ENCODE data around the gene GPR65.

Gene GPR65

DNA sequence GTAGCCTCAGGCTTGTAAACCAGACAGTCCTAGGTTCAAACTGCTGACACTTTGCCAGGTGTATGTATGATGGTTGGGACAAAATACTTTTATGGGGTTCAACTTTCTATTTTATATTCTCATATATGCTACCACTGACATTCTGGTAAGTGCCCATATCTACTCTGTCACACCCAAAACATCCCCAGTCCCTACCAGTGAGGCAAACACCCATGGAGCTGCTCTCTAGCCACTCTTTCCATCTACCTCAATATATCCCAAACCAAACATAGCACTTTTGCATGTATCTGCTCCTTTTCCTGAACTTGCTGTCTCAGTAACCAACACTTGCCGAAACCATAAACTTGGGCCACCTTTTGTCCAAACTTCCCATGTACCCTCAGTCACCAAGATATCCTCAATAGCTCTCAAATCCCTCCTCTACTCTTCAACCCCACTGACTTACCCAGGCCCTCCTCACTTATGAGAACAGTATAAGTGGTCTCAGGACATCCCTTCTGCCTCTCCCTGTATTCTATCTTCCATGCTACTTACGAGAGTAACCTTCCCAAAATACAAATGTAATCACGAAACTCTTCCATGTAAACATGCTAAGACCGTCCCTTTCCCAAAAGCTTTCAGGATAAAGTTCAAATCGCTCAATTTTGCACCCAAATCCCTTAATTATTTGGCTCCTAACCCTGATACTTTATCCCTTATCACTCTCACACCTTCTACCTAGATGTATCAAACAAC lies 15.5 kb upstream of the GPR65 start:
- no peak for DNase-seq
- Histone ChIP-seq H3K4me1 (ENCODE audit: low read length) (peaks cover 4% of the 10 kb centered on the region; the same call in 1 of the 2 replicates), H3K27me3 (replicated peaks; ENCODE audit: insufficient read depth, low read length) (no peaks in the 10 kb centered on the region), H4K20me1 (ENCODE audit: insufficient read depth, low read length) (no peaks in the 10 kb centered on the region), H2AFZ (ENCODE audit: low read length) (no peak overlapping the region), H3K36me3 (replicated peaks; ENCODE audit: insufficient read depth, low read length) (no peaks in the 10 kb centered on the region), H3K9me2 (replicated peaks; ENCODE audit: insufficient read depth, low read length) (no peaks in the 10 kb centered on the region), H3K9me3 (replicated peaks; ENCODE audit: insufficient read depth, low read length) (no peaks in the 10 kb centered on the region), H3K27ac (ENCODE audit: low read length) (no peak overlapping the region), H3K9ac (ENCODE audit: low read length) (no peak overlapping the region), H3K79me2 (ENCODE audit: low read length) (no peaks in the 10 kb centered on the region), H3F3A (ENCODE audit: insufficient read depth, low read length) (no peaks in the 10 kb centered on the region), H3K4me3 (ENCODE audit: low read length) (no peak overlapping the region), H3K4me2 (ENCODE audit: low read depth, low read length) (no peak overlapping the region)
- TF ChIP-seq EZH2phosphoT487 (IDR thresholded peaks at IDR 0.05; ENCODE audit: low read length) = no peak
- no peak for TF ChIP-seq EZH2 (optimal IDR thresholded peaks at IDR 0.05; ENCODE audit: low read depth, low read length)
- TF ChIP-seq, protein P1, sequence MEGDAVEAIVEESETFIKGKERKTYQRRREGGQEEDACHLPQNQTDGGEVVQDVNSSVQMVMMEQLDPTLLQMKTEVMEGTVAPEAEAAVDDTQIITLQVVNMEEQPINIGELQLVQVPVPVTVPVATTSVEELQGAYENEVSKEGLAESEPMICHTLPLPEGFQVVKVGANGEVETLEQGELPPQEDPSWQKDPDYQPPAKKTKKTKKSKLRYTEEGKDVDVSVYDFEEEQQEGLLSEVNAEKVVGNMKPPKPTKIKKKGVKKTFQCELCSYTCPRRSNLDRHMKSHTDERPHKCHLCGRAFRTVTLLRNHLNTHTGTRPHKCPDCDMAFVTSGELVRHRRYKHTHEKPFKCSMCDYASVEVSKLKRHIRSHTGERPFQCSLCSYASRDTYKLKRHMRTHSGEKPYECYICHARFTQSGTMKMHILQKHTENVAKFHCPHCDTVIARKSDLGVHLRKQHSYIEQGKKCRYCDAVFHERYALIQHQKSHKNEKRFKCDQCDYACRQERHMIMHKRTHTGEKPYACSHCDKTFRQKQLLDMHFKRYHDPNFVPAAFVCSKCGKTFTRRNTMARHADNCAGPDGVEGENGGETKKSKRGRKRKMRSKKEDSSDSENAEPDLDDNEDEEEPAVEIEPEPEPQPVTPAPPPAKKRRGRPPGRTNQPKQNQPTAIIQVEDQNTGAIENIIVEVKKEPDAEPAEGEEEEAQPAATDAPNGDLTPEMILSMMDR (IDR thresholded peaks at IDR 0.05; ENCODE audit: low read length) = no peak

DNA sequence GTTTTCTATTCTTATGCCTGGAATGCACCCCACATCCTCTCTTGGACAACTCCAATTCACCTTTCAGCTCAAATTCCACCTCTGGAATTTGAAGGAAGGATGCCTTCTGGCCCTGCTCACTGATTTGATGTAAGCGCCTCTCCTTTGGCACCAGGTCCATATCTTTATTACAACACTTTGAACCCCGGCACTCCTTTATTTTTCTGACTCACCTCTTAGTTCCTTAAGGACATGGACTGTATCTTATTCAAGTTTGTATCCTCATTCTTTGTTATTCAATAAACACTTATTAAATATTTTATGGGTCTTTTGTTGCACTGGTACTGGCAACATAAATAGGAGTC lies 15.0 kb upstream of the GPR65 start:
- Histone ChIP-seq H3K9me2 (replicated peaks; ENCODE audit: insufficient read depth, low read length) (no peaks in the 10 kb centered on the region), H3K4me1 (ENCODE audit: low read length) (peaks cover 4% of the 10 kb centered on the region; the same call in 1 of the 2 replicates), H3K4me2 (ENCODE audit: low read depth, low read length) (no peak overlapping the region), H2AFZ (ENCODE audit: low read length) (no peak overlapping the region), H3K36me3 (replicated peaks; ENCODE audit: insufficient read depth, low read length) (no peaks in the 10 kb centered on the region), H3K27ac (ENCODE audit: low read length) (no peak overlapping the region), H3F3A (ENCODE audit: insufficient read depth, low read length) (no peaks in the 10 kb centered on the region), H3K79me2 (ENCODE audit: low read length) (no peaks in the 10 kb centered on the region), H3K9ac (ENCODE audit: low read length) (no peak overlapping the region), H4K20me1 (ENCODE audit: insufficient read depth, low read length) (no peaks in the 10 kb centered on the region), H3K9me3 (replicated peaks; ENCODE audit: insufficient read depth, low read length) (no peaks in the 10 kb centered on the region), H3K27me3 (replicated peaks; ENCODE audit: insufficient read depth, low read length) (no peaks in the 10 kb centered on the region), H3K4me3 (ENCODE audit: low read length) (no peak overlapping the region)
- TF ChIP-seq, protein P1 (IDR thresholded peaks at IDR 0.05; ENCODE audit: low read length) = no peak
- TF ChIP-seq EZH2 (optimal IDR thresholded peaks at IDR 0.05; ENCODE audit: low read depth, low read length) = no peak
- TF ChIP-seq EZH2phosphoT487 (IDR thresholded peaks at IDR 0.05; ENCODE audit: low read length) = no peak
- DNase-seq = no peak

DNA sequence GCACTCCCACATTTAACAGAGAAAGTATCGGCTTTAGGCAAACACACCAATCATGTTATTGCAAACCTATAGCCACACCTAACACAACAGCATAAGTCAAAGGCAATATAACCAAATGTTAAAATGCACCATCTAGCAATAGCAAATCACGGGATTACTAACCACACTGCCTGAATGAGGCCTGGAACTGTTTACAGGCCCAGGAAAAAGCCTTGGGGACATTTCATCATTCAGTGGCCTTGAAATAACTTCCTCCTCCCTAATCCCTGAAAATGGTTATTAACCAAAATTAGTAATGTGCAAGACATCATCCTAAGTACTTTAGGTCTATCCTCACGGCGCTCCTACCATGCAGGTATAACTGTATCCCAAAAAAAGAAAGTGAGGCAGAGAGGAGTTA lies 14.3 kb upstream of the GPR65 start:
- Histone ChIP-seq H3K9me2 (replicated peaks; ENCODE audit: insufficient read depth, low read length) (no peaks in the 10 kb centered on the region), H3K9ac (ENCODE audit: low read length) (no peak overlapping the region), H3K27me3 (replicated peaks; ENCODE audit: insufficient read depth, low read length) (no peaks in the 10 kb centered on the region), H3K27ac (ENCODE audit: low read length) (no peak overlapping the region), H3K79me2 (ENCODE audit: low read length) (no peaks in the 10 kb centered on the region), H3F3A (ENCODE audit: insufficient read depth, low read length) (no peaks in the 10 kb centered on the region), H3K9me3 (replicated peaks; ENCODE audit: insufficient read depth, low read length) (no peaks in the 10 kb centered on the region), H4K20me1 (ENCODE audit: insufficient read depth, low read length) (no peaks in the 10 kb centered on the region), H3K4me3 (ENCODE audit: low read length) (no peak overlapping the region), H3K36me3 (replicated peaks; ENCODE audit: insufficient read depth, low read length) (no peaks in the 10 kb centered on the region), H3K4me2 (ENCODE audit: low read depth, low read length) (no peak overlapping the region), H3K4me1 (ENCODE audit: low read length) (peaks cover 4% of the 10 kb centered on the region; the same call in 1 of the 2 replicates), H2AFZ (ENCODE audit: low read length) (no peak overlapping the region)
- no peak for DNase-seq
- no peak for TF ChIP-seq EZH2phosphoT487 (IDR thresholded peaks at IDR 0.05; ENCODE audit: low read length)
- TF ChIP-seq EZH2 (optimal IDR thresholded peaks at IDR 0.05; ENCODE audit: low read depth, low read length) = no peak
- TF ChIP-seq, protein P1 (IDR thresholded peaks at IDR 0.05; ENCODE audit: low read length) = no peak
